NCI-H1930 (cell line): ENCODE data around the gene LRRN2.
"Not testable (repeated sequence)": the region's sequence is repeated elsewhere in the genome, so short reads cannot be mapped to it uniquely, and the experiment has no call there.

Experiments
- DNase-seq, 2 experiments: peaks; one replicate each; lab custom pipeline; 2025; lab: John Stamatoyannopoulos, UW

The LRRN2 gene

GRCh38 chr1:204574016-204574864 lies 111.3 kb downstream of the LRRN2 start:
- no peak for DNase-seq

DNA sequence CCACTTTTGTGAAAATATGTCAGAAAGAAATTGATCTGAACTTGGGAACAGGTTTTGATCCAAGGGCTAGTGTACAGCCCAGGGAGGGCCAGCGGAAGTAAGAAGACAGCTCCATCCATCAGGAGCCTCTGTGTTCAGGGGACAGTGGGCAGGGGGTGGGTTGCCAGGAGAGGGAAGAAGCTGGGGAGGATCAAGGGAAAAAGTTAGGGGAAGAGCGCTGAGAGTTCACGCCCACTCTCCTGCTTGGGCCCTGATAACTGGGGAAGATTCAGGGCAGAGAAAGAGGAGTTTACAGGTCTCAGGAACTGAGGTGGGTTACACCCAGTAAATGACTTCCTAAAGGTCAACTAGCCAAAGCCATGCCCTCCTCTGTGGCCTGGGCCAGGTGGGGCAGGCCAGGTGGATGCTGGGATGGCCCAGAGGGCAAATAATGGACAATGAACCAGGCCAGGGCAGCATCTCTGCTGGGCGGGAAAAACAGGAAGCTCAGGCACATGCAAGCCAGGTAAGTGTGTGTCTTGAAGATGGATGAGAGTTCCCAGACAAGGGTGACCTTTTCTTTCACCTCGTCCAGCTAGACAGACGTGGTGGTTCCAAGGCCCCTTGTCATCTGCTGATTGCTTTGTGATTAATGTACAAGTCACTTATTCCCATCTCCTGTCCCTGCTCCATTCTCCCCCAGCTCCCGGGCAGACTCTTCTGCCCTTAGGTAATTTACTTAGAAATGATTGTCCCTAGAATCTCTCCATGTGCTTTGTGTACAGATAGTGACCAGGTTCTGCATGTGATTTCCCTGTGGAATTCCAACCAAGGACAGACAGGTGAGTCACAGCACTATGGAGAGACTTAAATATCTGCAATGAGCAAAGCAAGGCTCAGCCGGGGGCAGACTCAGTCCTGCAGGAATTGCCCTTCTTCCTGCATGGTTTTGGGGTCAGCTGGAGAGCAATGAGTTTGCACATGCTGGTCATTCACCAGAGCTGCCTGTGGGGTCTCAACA lies 112.3 kb downstream of the LRRN2 start:
- DNase-seq = no peak

GRCh38 chr1:204571631-204572030 lies 113.9 kb downstream of the LRRN2 start:
- no peak for DNase-seq

GRCh38 chr1:204571128-204571527 lies 114.4 kb downstream of the LRRN2 start:
- no peak for DNase-seq

DNA sequence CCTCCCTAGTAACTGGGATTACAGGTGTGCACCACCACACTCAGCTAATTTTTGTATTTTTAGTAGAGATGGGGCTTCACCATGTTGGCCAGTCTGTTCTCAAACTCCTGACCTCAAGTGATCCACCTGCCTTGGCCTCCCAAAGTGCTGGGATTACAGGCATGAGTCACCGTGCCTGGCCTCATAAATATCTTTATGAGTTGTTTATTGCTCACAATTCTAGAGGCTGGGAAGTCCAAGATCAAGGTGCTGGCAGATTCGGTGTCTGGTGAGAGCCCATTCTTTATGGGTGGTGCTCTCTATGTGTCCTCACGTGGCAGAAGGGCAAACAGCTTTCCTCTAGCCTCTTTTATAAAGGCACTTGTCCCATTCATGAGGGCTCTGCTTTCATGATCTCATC lies 115.5 kb downstream of the LRRN2 start:
- not testable (repeated sequence) for DNase-seq

DNA sequence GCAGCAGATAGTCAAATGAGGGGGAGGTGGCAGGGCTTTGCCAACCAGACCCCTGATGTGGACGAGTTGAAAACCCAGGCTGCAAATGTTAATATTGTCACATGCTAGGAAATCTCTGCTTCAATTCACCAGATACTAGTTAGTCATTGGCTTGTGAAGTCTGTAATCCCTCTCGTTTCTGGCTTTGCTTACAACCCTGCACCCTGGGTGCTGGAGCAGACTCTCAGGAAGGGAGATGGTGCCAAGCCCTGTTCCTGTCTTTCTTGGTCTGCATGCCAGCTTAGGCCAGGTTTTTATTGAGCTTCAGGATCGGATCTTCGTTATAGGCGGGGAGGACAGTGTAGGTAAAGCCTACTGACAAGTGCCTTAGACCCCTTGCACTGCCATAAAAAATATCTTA lies 116.1 kb downstream of the LRRN2 start:
- DNase-seq = no peak

DNA sequence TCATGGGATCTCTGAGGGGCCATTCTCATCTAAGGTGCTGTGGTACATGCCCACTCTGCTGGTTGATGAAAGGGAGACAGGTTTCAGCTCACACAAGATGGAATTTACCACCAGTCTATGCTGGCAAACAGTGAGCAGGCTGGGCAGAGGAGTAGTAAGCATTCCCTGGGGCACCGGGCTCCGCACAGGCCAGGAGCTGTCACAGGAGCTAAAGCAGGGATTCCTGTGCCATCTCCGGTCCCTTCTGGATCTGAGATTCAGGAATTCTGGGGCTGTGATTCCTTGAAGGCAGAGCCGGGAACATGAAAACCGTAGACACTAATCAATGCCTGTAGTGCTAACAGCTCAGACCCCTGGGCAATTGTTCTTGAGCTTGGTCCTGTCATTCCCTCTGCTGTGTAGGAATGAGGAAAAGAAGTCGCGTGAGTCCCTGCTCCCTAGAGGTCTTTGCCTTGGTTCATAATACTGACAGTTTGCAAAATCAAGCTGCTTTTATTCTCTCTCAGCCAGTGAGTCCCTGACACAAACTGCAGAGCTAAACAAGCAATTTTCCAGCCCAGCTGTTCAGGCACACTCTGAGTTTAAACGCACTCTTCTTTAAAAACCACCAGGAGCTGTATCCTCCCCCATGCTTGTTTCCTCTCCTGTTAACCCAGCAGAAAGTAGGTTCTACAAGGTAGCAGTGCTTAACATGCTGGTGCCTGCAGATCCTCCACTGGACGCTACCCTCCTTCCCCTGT lies 116.8 kb downstream of the LRRN2 start:
- no peak for DNase-seq
